Vagina (tissue), 2 donors: ENCODE results near the gene ARHGAP20.

Source experiments
- POLR2A ChIP-seq, 2 donors: fragments of 450-650 bp; IDR thresholded peaks; one replicate each; pipeline ENCODE4 v1.6.1; 2017; ENCODE audit warnings: antibody characterized with exemption in 2 of 2, mild to moderate bottlenecking in 2 of 2, moderate library complexity in 2 of 2
- TF ChIP-seq, protein P1 (sequence below), 3 experiments: fragments of 450-650 bp in 2 of 3; fragments of 200-600 bp in 1 of 3; sonication (generic) in 1 of 3; IDR thresholded peaks; one replicate each; pipeline ENCODE4 v1.5.1; 2017 to 2019; ENCODE audit warnings: antibody characterized with exemption in 3 of 3, mild to moderate bottlenecking in 2 of 3, moderate library complexity in 2 of 3

DNA sequence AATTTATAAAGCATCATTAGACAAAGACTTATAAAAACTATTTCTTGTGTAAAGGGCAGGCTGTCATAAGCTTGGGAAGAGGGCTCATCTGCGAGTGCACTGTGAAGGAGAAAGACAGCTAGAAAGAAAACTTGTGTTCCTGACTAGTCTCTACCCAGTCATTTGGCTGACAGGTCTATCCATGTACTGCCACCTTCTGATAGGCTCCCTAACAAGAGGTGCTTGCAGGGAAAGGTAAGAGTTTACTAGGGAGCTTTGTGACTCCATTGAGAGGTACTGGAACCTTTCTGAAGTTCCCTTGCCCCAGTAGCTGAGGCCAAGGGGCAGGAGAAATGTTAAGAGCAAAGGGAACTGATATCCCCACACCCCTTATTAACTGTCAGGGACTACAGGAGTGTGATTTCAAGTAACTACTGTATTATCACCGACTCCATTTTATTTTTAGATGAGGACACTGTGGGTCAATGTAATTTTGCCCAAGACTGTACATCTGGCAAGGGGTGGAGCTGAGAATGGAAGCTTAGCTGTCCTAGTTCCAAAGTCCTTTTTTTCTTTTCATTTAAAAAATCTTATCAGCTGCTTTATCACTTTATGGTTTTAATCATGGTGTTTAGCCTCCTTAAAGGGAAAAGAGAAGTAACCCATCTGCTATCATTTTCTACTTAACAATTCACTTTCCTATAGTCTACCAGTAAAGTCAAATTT, 129.4 kb downstream of the ARHGAP20 start:
- TF ChIP-seq POLR2A (IDR thresholded peaks at IDR 0.05) = no peak
- TF ChIP-seq, protein P1, sequence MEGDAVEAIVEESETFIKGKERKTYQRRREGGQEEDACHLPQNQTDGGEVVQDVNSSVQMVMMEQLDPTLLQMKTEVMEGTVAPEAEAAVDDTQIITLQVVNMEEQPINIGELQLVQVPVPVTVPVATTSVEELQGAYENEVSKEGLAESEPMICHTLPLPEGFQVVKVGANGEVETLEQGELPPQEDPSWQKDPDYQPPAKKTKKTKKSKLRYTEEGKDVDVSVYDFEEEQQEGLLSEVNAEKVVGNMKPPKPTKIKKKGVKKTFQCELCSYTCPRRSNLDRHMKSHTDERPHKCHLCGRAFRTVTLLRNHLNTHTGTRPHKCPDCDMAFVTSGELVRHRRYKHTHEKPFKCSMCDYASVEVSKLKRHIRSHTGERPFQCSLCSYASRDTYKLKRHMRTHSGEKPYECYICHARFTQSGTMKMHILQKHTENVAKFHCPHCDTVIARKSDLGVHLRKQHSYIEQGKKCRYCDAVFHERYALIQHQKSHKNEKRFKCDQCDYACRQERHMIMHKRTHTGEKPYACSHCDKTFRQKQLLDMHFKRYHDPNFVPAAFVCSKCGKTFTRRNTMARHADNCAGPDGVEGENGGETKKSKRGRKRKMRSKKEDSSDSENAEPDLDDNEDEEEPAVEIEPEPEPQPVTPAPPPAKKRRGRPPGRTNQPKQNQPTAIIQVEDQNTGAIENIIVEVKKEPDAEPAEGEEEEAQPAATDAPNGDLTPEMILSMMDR (IDR thresholded peaks at IDR 0.05) = no peak
